ENCODE results near the gene ANP32A.
"Not testable (repeated sequence)": the region's sequence is repeated elsewhere in the genome, so short reads cannot be mapped to it uniquely, and the experiment has no call there.

The ANP32A gene

DNA sequence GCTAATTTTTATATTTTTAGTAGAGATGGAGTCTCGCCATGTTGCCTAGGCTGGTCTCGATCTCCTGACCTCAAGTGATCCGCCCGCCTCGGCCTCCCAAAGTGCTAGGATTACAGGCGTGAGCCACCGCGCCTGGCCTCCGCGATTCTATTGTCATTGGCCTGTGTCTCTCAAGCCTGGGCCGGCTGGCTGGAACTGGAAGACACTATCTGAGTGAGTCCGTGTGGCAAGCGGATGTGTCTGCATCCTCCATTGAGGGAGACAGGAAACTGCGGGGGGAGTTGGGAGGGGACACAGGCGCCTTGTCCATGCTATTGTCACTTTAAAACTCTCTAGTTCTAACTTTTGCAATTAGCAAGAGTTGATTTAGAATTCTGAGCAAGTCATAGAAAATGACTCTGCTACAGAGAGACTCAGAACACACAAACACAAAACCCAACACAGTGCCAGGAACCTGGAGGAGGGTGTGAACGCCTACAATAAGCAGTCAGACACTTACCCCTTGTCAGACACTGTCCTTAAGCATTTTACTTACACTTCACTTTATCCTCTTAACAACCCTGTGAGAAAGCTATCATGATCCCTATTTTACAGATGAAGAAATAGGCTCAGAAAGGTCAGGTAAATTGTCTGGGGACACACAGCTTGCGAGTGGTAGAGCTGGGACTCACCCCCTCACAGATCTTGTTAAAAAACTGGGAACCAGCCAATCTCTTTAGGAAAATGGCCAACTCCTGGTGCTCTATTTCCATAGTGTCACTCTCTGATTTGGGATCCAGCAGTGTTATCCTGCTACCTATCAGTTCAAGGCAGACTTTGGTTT is 38.7 kb downstream of the ANP32A start:
- DNase-seq (ENCODE audit: low read depth in 2 of 2): no peak

DNA sequence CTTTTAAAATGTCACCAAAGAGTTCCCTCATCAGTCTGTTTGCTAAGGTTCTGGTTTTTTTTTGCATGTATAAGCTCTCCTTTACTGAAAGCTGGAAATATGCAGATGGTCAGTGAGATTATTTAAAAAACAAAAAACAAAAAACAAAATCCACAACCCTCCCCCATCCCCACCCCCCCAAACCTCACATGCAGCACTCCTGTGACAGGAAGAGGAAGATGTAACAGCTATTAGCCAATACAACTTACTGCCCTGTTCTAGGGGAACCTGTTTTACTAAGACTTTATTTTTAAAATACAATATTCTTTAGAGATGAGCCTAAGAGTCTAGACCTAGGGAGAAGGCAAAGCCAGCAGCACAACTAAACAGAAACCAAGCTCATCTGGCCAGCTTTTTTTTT is 39.5 kb downstream of the ANP32A start:
- DNase-seq (ENCODE audit: low read depth in 2 of 2): no peak

DNA sequence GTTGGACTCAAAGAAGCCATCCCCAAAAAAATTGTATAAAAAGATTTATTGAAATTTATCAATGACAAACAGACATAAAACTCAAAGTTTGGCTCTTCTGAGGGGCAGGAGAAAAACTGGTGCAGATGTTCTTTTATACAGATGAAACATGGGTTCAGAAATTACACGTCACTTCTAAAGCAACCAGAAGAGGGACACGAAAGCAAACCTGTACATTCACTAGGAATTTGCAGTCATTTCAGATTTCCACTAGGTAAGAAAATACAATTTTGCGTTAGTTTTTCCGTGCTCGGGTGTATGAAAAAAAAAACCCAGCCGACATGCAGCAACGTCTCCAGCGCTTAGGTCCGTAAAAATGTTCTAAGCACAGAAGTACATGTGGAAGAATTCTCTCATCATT is 41.8 kb downstream of the ANP32A start:
- no peak for DNase-seq (ENCODE audit: low read depth in 2 of 2)

DNA sequence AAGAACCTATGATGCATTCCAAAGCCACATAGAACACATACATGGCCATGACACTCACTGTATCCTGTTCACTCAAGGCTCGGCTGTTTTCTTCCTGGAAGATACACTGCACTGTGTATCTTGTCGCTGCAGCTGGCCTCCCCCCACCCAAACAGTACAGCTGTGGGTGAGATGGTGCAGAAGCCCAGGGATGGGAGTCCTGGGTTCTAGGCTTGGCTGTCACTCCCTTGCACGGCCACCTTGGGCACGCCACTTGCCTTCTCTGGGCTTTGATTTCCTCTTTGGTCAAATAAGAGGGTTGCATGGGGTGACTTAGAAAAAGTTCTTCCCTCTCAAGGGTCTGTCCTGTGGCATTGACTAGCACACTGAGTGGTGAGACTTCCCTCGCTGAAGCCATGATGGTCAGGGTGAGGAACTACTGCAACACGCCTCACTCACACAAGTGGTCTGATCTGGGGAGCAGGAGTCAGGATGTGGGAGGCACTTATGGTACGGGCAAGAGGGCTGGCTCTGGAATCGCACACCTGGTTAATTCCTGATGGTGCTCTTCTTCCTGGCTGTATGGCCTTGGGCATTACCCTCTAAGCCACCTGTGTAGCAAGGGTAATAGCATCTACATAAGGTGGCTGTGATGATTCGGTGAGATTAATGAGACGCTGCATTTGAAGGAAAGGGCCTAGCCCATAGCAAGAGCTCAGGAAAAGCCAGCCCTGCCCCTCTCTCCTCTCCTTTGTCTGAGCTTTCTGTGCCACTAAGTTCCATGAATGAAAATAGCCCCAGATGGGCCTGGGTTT is 44.0 kb downstream of the ANP32A start:
- DNase-seq (ENCODE audit: low read depth in 2 of 2): no peak

DNA sequence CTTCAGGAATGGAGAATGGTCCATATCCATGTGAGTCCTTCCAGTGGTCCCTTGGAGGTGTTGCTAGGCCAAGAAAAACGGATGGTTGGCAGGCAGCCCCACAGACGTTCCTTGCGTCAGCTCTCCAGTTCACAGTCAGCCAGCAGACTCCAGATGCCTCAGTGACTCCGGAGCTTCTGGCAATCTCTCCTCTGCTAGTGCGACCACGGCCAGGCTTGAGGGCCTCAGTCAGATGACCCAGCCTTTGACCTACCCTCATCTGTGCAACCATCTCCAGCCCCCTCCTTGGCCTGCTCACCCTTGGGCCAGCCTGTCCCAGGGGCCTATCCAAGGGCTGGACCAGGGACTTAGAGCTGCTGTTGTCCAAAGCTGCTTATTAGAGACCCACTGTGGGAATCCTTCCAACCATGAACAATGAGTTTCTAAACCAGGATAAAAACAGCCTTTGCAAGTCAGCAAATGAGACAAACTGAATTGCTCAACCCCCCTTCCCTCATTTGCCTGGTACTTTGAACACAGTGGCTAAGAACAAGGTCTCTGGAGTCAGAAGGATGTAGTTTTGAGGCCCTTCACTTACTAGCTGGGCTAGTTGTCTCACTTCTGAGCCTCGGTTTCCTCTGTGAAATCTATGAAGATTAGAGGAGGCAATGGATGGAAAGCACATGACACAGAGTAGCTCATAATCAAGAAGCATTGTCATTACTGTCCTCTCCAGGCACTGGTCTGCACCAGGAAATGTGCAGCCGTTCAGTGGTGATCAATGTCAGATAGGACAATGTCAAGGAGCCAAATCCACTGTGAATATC is 44.8 kb downstream of the ANP32A start:
- DNase-seq (ENCODE audit: low read depth in 2 of 2): no peak

DNA sequence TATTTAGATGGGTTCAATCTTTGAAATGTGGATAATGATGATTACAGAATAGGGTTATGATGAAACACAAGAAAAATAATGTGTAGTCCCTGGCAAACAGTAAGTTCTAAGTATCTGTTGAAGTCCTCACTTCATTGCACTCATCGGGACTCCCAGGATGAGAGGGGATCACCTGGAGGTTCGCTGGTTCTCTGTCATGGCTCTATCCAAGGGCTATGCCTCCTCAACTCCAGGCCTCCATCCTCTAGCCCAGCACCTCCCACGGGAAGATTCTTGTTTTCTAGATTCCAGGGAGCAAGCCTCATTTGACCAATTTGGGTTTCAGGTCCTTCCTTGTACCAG is 45.5 kb downstream of the ANP32A start:
- DNase-seq (ENCODE audit: low read depth in 2 of 2): no peak

DNA sequence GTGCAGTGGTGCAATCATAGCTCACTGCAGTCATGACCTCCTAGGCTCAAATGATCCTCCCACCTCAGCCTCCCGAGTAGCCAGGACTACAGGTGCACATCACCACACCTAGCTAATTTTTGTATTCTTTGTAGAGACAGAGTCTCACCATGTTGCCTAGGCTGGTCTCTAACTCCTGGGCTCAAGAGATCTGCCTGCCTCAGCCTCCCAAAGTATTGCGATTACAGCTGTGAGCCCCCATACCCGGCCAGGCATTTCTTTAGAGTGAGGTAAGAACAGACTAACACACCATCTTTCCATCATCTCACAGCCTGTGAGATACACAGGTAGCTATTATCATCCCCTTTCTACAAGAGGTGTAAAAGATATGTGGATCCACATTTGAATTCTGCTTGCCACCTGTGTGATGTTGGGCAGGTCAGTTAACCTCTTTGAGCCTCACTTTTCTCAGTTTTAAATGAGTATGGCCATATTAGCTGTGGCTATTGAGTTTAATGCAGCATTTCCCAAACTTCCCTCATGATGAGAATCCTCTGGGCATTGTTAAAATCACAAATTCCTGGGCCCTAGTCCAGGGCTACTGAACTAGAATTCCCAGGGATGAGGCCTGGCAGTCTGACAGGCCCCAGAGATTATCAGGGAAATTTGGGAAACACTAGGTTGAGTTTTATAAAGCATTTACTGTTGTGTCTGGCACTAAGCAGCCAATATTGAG is 46.0 kb downstream of the ANP32A start:
- DNase-seq (ENCODE audit: low read depth in 2 of 2): no peak

DNA sequence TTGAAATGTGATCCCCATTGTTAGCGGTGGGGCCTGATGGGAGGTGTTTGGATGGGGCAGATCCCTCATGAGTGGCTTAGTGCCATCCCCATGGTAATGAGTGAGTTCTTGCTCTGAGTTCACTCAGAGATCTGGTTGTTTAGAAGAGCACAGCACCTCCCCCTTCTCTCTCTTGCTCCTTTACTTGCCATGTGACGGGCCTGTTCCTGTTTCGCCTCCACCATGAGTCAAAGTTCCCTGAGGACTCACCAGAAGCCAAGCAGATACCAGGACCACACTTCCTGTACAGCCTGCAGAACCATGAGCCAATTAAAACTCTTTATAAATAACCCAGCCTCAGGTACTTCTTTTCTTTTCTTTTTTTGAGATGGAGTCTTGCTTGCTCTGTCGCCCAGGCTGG is 46.6 kb downstream of the ANP32A start:
- no peak for DNase-seq (ENCODE audit: low read depth in 2 of 2)

DNA sequence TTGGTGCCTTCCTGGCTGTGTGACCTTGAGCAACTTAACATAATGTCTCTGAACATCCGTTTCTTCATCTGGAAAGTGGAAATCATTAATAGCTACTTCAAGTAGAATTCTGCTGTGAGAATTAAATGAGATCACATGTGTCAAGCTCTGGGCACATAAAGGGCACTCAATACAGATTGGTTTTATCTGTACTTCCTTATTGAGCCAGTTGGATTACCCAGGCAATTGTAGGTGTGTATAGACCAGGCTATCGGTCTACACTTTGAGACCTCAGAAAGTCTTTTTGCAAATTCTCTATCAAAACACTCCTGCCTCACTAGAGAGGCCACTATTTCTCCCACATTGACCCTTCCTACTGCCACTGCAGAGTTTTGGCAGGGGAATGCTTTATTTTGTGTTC is 47.7 kb downstream of the ANP32A start:
- no peak for DNase-seq (ENCODE audit: low read depth in 2 of 2)

DNA sequence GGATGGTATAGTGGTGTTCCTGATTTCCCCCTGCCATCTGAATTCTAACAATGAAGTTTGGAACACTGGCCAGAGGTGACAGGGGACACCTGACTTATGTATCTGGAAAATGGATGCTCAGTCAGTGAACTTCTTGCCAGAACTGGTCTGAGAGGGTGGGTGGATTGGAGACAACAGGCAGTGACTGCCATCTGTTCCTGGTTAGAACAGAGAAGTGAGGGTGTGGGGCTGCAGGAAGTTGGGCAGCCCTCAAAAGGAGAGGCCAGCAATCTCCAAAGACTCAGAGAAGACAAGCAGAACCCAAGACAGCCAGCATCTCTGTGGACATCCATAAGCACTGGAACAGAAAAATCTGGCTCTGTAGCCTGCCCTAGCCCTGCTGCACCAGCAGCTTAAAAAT is 50.5 kb downstream of the ANP32A start:
- DNase-seq (ENCODE audit: low read depth in 2 of 2): no peak

DNA sequence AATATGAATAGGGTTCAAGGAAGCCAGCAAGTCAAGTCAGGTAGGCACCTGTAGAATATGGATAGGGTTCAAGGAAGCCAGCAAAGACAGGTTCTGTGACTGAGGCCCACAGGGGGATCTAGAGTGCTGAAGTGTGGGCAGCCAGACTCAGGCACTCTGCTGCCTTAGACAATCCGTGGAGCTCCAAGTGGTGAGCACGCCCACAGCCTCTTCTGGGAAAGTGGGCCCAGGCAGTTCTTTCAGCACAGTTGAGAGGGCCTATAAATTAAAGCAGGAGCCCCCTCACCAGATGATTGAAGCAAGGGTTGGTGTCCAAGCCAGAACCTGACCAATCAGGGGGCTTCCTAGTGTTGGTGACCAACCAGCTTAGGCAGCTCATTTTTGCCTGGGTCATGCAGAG is 51.0 kb downstream of the ANP32A start:
- no peak for DNase-seq (ENCODE audit: low read depth in 2 of 2)

DNA sequence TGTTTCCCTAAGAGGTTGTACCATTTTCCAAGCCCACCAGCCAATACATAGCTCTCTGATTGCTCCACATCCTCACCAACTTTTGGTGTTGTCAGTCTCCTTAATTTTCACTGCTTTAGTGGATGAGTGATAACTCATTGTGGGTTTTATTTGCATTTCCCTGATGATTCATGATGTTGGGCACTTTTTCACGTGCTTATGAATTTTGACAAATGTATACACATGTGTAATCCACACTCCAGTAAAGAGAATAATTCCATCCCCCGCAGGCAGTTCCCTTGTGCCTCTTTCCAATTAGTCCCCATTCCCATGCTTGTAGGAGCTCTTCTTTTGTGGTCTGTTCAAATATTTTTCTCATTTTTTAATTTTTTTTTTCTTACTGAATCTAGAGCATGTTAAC is 52.4 kb downstream of the ANP32A start:
- no peak for DNase-seq (ENCODE audit: low read depth in 2 of 2)

DNA sequence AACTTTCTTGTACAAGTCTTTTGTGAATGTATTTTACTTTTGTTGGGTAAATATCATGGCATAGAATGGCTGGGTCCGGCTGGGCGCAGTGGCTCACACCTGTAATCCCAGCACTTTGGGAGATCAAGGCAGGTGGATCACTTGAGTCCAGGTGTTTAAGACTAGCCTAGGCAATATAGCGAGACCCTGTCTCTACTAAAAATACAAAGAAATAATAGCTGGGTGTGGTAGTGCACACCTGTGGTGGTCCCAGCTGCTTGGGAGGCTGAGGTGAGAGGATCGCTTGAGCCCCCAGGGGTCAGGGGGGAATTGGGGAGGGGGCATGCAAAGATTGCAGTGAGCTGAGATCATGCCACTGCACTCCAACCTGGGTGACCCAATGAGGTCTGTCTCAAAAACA is 52.9 kb downstream of the ANP32A start:
- no peak for DNase-seq (ENCODE audit: low read depth in 2 of 2)

DNA sequence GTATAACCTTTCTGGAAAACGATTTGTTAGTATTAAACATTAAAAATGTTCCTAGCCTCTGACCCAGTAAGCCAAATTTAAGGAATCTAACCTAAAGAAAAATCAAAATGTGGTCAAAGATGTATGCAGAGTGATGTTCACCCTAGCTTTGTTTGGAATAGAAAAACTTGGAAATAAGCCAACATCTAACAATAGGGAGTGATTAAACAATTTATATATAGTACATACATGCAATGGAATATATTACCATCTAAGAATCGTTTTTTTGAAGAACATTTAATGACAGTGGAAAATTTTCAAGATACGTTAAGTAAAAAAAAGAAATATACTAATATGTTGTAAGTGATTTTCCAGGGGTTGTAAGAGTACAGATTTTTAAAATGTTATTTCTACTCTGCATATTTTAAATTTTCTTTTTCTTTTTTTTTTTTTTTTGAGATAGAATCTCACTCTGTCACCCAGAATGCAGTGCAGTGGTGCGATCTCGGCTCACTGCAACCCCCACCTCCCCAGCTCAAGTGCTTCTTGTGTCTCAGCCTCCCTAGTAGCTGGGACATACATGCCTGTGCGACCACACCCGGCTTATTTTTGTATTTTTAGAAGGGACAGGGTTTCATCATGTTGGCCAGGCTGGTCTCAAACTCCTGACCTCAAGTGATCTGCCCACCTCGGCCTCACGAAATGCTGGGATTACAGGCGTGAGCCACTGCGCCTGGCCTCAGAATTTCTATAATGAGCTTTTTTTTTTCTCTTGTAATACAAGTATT is 54.9 kb downstream of the ANP32A start:
- no peak for DNase-seq (ENCODE audit: low read depth in 2 of 2)

DNA sequence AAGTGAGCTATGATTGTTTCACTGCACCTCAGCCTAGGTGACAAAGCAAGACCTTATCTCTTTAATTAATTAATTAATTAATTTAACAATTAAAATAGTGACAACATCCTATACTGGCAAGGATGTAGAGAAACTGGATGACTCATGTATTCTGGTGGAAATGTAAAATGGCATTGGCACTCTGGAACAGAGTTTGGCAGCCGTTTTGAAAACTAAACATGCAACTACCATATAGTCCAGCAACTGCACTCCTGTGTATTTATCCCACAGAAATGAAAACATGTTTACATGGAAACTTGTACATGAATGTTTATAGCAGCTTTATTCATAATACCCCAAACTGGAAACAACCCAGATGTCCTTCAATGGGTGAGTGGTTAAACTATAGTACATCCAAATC is 56.6 kb downstream of the ANP32A start:
- no peak for DNase-seq (ENCODE audit: low read depth in 2 of 2)

DNA sequence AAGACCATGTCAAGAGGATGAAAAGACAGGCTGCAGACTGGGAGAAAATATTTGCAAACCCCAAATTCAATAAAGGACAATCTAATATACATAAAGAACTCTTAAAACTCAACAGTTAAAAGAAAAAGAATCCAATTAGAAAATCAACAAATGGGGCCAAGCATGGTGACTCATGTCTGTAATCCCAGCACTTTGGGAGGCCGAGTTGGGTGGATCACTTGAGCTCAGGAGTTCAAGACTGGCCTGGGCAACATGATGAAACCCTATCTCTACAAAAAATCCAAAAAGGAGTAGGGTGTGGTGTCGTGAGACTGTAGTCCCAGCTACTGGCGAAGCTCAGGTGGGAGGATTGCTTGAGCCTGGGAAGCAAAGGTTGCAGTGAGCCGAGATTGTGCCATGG is 57.6 kb downstream of the ANP32A start:
- DNase-seq (ENCODE audit: low read depth in 2 of 2): no peak

DNA sequence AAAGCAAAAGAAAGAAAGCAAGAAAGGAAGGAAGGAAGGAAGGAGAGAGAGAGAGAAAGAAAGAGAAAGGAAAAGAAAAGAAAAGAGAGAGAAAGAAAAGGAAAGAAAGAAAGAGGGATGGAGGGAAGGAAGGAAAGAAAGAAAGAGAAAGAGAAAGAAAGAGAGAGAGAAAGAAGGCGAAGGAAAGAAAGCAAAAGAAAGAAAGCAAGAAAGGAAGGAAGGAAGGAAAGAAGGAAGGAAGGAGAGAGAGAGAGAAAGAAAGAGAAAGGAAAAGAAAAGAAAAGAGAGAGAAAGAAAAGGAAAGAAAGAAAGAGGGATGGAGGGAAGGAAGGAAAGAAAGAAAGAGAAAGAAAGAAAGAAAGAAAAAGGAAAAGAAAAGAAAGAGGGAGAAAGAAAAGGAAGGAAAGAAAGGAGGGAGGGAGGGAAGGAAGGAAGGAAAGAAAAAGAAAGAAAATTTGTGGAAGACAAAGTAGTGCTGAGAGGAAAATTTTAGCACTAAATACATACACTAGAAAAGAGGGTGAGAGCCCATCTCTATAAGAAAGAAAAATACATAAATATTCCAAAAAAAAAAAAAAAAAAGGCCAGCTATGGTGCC is 60.6 kb downstream of the ANP32A start:
- DNase-seq (ENCODE audit: low read depth in 2 of 2): not testable (repeated sequence)

DNA sequence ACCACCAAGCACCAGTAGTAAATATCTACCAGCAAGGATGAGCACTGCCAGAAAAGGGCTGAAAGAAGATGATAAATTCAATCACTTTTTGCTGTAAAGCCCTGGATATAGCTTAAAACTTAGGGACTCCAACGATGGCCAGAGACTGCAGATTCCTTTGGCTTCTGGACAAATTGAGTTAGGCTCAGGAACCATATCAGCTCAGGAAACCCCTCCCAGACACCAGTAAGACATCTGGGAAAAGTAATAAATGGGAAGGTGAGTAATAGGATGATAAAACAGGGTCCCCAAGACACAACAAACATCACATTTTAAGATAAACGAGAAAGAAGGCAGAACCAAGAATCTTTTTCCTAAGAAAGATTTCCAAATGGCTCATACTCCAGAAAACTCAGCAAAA is 65.0 kb downstream of the ANP32A start:
- DNase-seq (ENCODE audit: low read depth in 2 of 2): no peak

DNA sequence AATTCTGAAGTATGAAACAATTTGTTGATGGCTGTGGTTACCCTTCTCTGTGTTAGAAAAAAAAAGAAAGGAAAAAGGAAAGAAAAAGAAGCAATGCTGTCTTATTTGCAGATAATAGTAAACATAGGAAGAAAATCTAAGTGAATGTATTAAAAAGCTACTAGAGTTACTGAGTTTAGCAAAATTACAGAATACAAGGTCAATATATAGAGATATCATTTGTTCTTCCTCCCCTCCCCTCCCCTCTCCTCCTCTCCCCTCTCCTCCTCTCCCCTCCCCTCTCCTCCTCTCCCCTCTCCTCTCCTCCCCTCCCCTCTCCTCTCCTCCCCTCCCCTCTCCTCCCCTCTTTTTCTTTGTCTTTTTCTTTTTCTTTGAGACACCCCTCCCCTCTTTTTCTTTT is 69.1 kb downstream of the ANP32A start:
- no peak for DNase-seq (ENCODE audit: low read depth in 2 of 2)

DNA sequence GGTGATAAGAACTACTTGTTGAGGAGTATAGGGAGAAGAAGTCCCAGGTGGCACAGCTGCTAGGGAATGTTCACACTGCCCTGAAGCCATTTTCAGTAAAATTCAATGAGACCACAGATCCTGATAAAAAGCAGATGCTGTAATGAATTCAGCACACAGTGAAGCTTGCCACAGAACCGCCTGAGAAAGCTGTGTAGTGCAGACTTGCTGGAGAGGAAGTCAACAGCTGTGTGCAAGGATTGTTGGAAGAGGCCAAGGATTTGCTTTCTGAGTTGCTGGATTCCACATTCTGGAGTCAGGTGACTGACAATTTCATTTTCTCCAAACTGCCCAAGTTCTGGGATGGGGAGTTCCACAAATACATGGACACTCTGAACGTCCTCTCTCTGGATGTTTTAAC is 70.9 kb downstream of the ANP32A start:
- DNase-seq (ENCODE audit: low read depth in 2 of 2): no peak

DNA sequence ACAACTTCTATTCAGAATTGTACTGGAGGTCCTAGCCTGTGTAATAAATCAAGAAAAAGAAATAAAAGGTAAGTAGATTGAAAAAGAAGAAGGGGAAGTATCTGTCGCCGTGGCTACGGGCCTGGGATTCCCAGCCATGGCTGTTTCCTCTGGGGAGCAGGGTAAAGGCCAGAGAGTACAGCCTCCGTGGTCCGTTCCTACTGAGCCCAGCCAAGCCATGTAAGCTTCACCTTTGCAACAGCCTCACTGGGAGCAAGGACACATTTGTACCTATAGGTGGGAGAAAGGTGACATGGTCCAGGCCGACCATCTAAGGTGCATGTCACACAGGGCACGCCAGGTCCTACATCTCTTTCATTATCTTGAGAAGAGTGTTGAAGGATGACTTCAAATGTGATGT is 71.3 kb downstream of the ANP32A start:
- no peak for DNase-seq (ENCODE audit: low read depth in 2 of 2)
